ENCODE measurements around the gene HIF3A.
"Not testable (repeated sequence)": the region's sequence is repeated elsewhere in the genome, so short reads cannot be mapped to it uniquely, and the experiment has no call there.

Gene HIF3A

DNA sequence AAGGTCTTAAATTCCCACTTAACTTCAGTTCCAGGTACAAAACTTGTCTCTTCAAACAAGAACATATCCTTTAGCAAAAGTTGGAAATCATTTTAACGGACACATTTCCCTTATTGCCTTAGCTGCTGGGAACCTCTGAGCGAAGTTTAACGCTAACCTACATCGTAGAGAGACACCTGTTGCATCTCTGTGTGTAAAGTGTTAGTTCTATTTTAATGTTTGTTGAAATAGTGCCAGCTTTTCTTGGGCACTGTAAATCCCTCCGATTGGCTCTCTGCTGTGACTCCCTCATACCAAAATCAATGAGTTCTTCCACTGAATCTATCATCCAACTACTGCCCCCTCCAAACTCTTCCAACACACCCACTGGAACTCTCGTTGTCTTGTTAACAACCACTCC lies 2.3 kb upstream of the HIF3A start:
- DNase-seq (ENCODE audit: low read depth in 2 of 2), result no peak

DNA sequence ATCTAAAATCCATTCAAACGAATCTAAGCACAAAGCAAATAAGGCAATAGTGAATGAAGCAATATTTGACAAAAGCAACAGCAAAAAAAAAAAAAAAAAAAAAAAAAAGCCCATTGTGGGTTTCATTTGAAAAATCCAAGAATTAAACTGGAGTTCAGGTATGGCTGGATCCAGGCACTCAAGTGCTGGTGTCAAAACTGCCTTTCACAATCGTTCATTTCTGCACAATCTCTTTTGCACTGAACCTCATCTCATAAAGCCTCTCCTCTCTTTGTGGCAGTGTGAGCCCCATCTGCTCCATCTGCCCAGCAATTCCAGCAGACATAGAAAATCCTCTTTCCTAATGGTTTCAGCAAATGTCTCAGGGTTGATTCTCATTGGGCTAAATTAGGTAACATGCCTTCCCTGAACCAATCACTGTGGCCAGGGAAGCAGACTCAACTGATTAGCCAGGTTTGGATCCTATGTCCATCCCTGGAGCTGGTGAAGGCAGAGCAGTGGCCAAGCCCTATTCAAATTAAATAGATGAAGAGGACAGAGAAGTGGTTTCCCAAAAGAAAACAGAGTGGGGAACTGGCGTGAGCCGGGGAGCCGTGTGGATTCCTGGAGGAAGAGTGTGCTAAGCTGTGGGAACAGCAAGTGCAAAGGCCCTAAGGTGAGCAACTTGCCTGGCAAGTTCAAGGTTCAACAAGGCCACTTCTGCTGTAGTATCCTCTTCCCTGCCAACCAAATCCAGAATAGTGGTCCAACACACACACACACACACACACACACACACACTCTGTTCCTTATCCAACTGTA lies 1.2 kb upstream of the HIF3A start:
- no peak for DNase-seq (ENCODE audit: low read depth in 2 of 2)

DNA sequence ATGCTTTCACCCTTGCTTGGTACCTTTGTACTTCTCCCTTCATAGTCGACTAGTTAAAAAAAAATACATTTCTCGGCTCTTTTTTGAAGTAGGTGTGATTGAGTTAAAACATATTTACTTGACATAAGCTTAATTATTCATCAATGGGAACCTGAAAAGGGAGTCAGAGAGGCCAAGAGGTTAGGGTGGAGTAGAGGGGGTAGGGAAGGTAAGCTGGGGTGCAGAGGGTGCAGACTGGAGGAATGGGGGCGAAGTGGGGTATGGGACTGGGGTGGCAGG lies 701 bp upstream of the HIF3A start:
- no peak for DNase-seq (ENCODE audit: low read depth in 2 of 2)

DNA sequence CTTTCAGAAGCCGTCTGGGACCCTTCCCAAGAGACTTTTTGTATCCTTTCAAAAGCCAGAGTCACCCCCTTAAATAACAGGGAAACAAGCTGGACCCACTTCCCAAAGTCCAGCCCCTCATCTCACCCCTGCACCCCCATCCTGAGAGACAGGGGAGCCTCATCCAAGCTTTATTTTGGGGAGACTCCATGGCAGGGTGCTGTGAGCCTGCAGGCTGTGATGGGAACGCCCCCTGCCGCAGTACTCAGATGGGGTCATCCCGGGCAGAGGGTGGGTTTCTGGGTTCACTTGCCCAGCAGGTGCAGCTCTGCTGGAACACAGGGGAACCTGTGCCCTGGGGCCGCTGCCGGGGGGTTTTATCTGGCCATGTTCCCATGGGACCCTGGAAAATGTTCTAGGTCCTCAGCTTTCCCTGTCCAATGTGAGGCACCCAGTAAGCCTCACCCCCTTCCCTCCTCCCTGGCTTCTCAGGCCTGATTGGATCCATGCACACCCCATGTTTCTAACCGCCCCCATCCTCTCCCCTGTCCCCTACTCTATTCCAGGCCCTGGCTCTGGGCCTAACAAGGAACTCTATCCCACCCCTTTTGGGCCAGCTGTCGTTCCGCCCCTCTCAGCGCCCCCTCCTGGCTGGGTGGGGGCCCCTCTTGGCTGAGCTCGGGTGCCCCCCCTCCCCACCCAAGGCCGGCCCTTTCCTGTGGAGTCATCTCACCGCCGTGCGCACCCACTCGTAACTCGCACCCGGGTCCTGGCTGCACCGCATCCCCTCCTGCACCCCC lies 1.0 kb downstream of the HIF3A start:
- no peak for DNase-seq (ENCODE audit: low read depth in 2 of 2)

DNA sequence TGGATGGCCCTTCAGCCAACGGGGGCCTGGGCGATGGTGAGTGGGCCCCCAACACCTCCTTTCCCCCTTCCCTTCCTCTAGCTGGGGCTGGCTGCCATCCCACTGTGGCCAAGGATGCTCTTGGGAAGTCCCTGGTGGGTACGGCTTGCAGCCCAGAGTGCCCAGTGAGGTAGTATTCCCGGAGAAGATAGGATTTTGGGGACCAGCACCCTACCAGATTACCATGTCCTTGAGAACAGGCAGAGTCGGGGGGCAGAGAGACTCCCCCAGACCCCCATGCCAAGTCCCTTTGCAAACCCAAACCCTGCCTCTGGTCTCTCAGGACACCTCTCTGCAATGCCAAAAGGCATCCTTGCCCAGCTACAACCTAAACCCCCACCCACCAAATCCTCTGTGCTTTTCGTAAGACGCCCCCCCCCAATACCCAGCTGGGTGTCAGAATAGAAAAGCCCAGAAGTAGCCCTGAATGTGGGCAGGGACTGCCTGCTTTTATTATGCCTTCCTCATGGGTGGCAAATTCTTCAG lies 1.7 kb downstream of the HIF3A start:
- DNase-seq (ENCODE audit: low read depth in 2 of 2), result no peak

DNA sequence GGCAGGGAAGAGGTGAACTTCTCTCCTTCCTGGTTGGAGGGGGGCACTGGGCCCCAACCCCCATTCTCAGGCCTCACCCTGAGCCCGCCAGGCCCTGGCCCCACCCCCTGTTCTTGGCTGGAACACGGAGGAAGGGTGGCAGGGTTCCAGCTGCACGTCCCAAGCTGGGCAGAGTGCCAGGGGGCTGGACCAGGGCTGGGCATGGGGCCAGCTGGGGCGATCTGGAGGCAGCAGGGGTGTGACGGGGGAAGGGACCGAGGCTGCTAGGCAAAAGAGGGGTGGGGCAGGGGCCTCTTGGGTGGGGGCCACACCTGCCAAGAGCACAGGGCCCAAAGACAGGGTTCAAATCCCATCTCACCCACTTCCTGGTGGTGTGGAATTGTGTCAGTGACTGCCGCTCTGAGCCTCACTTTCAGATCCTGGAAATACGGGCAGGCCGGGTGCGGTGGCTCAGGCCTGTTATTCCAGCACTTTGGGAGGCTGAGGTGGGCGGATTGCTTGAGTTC lies 2.2 kb downstream of the HIF3A start:
- no peak for DNase-seq (ENCODE audit: low read depth in 2 of 2)

DNA sequence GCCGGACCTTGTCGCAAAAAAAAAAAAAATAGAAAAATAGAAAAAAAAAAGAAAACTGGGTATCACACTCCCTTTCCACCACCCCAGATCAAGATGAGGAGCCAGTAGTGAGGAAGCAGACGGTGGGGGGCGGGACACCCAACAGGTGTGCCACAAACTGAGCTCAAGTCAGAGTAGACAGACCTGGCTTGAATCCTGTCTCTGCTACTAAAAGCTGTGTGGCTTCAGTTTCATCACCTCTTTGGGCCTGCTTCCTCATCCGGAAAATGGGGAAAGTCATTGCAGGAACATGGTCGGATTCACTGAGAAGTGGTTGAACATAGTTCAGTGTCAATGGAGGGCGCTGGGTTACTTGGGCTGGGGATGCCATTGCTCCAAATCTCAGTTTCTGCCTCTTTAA lies 2.9 kb downstream of the HIF3A start:
- DNase-seq (ENCODE audit: low read depth in 2 of 2), result no peak

DNA sequence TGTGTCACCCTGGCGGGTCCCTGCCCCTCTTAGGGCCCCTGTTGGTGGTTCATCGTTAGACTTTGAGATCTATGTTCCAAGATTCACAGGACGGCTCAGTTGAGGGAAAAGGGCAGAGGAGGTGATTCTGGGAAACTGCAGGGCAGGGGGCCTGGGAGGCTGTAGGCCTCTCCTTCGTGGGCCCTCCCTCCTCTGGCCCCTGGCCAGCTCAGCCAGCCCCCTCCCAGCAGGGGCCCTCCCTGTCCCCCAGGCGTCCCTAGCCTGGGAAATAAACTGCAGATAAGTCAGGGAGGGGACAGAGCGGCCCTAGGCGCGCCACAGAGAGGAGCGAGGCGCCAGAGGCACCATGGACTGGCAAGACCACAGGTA lies 6.5 kb downstream of the HIF3A start:
- no peak for DNase-seq (ENCODE audit: low read depth in 2 of 2)

DNA sequence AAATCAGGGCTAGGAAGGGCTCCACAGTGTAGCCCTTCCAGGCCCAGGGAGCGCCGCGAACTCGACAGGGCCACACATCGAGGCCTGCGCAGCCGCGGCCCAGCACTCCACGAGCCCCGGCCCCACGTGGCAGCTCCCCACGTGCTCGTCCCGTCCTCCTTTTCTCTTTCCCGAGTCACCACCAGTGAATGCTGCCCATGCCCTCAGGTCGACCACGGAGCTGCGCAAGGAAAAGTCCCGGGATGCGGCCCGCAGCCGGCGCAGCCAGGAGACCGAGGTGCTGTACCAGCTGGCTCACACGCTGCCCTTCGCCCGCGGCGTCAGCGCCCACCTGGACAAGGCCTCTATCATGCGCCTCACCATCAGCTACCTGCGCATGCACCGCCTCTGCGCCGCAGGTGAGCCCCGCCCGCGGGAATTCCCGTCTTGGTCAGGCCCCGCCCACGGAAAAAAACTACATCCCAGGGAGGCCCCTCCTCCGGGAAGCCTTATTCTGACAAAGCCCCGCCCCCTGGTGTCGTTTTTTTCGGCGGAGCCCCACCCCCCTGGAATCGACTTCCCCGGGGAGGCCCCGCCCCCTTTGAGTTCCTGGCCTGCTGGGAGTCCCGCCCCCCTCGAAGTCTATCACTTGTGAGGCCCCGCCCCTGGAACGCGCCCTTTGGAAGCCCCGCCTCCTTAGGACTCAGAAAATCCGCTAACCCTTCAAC lies 7.0 kb downstream of the HIF3A start:
- DNase-seq (ENCODE audit: low read depth in 2 of 2), result no peak

DNA sequence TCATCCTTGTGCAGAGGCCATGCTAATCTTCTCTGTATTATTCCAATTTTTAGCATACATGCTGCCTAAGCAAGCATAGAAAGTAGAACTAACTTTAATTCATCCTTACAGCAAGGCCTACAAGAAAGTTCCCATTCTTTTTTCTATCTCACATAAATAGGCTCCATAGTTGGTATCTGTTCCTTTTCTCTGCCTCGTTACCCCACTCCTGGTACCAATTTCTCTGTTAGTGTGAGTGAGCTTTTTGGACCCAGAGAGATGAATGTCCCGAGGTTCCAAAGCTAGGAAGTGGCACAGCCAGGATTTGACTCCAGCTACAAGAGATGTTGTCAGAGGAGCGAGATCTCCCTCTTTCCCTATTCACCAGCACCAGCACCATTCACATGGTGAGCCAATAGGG lies 9.7 kb downstream of the HIF3A start:
- no peak for DNase-seq (ENCODE audit: low read depth in 2 of 2)

DNA sequence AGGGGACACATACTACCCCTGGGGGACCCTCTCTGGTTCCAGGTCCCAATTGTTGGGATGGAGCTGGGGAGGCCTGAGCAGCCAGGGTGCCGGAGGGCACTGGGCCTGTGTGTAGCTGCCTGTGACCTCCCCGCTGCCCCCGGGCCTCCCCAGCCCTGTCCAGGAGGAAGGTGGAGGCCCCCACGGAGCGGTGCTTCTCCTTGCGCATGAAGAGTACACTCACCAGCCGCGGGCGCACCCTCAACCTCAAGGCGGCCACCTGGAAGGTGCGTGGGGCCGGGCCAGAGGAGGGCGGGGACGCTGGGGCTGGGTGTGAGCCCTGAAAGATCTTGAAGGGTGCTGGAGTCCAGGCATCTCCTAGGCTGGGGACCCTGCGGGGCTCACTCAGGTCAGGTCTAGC lies 11.7 kb downstream of the HIF3A start:
- DNase-seq (ENCODE audit: low read depth in 2 of 2), result no peak

DNA sequence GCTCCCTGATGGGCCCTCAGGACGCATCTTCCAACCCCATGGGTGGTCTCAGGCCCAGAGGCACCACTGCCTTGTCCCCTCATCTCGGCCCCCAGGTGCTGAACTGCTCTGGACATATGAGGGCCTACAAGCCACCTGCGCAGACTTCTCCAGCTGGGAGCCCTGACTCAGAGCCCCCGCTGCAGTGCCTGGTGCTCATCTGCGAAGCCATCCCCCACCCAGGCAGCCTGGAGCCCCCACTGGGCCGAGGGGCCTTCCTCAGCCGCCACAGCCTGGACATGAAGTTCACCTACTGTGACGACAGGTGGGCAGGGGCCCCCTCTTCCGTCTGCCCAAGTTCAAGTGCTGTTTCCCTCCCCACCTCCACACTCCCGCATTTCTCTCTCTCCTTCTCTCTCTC lies 12.2 kb downstream of the HIF3A start:
- no peak for DNase-seq (ENCODE audit: low read depth in 2 of 2)

DNA sequence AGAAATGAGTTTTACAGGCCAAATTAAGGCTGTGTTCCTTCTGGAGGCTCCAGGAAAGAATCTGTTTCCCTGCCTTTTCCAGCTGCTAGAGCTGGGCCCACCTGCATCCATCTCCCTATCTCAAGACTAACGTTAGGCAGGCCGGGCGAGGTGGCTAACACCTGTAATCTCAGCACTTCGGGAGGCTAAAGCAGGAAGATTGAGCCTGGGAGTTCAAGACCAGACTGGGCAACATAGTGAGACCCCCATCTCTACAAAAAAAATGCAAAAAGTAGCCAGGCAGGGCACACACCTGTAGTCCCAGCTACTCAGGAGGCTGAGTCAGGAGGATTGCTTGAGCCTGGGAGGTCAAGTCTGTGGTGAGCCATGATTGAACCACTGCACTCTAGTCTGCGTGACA lies 14.6 kb downstream of the HIF3A start:
- no peak for DNase-seq (ENCODE audit: low read depth in 2 of 2)

DNA sequence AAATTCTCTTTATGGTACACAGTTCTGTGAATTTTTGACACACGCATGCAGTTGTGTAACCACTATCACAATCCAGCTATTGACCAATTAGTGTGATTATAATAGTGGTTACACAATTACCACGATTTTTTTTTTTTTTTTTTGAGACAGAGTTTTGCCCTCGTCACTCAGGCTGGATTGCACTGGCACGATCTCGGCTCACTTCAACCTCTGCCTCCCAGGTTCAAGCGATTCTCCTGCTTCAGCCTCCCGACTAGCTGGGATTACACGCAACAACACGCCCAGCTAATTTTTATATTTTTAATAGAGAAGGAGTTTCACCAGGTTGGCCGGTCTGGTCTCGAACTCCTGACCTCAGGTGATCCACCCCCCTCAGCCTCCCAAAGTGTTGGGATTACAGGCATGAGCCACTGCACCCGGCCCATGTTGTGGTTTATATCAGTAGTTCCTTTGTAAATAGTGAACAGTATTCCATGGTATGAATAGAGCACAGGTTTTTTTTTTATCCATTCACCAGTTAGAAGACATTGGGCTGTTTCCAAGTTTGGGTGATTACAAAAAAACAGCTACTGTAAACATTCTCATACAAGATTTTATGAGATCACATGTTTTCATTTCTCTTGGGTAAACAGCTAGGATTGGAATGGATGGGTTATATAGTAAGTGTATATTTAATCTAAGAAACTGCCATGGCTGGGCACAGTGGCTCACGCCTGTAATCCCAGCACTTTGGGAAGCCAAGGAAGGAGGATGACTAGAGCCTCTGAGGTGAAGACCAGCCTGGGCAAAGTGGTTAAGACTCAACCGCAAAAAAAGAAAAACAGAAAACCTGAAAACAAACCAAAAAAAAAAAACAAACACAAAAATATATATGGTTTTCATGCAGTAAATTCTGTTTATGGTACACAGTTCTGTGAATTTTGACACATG lies 17.0 kb downstream of the HIF3A start:
- DNase-seq (ENCODE audit: low read depth in 2 of 2), result not testable (repeated sequence)

DNA sequence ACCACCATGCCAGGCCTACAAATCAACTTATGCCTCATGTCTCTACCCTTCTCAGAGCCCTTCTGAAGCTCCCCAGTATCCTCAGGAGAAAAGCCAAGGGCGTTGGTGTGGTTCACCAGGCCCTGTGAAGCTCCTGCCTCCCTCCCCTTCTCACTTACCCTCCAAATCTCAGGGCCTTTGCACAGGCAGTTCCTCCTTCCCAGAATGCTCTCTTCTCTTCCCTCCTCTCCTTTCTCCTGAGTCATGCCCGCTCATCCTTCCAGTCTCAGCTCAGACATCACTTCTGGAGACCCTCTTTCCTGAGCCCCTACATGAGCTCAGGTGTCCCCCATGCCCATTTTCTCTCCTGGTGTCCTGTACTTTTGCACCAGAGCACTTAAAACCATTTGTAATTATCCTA lies 20.5 kb downstream of the HIF3A start:
- no peak for DNase-seq (ENCODE audit: low read depth in 2 of 2)

DNA sequence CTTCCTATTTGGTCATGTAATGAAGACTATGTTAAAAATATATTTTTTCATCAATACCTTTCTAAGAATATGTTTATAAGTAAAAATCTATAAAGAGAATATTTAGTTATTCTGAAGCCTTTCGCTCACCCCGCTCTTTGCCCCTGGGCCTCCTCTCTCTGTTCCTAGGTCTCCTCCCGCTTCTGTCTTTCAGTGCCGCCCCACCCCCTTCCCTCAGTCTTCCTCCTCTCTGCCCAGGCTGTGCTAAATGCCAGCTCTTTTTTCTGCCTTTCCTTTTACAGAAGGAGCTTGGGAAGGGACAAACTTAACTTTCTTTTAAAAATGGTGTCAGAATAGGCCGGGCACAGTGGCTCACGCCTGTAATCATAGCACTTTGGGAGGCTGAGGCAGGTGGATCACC lies 22.8 kb downstream of the HIF3A start:
- DNase-seq (ENCODE audit: low read depth in 2 of 2), result no peak

DNA sequence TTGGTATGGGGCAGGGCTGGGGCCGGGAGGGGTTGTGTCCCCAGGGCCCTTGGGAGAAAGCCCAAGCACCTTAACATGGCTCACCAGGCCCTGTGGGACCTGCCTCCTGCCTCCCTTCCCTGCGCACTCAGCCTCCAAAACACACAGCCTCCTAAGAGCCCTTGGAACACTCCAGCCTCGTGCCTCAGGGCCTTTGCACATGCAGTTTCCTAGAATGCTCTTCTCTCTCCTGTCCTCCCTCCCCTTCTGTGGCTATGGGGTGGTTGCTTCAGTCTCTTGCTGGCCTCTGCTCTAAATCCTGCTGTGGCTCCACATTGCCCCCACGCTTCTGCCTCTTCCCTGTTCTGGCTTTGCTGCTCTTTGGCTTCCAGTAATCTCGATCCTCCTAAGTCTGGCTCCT lies 23.7 kb downstream of the HIF3A start:
- DNase-seq (ENCODE audit: low read depth in 2 of 2), result no peak

DNA sequence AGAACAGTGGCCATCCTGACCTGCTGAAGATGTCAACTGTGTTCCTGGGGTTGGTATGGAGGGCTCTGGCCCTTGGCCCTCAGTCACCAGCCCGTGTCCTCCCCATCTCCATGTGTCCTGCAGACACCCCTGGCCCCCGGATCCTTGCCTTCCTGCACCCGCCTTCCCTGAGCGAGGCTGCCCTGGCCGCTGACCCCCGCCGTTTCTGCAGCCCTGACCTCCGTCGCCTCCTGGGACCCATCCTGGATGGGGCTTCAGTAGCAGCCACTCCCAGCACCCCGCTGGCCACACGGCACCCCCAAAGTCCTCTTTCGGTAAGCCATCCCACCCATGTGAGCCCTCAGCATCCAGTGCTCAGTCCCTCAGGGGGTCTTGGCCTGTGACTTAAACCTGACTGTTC lies 24.8 kb downstream of the HIF3A start:
- DNase-seq (ENCODE audit: low read depth in 2 of 2), result no peak

DNA sequence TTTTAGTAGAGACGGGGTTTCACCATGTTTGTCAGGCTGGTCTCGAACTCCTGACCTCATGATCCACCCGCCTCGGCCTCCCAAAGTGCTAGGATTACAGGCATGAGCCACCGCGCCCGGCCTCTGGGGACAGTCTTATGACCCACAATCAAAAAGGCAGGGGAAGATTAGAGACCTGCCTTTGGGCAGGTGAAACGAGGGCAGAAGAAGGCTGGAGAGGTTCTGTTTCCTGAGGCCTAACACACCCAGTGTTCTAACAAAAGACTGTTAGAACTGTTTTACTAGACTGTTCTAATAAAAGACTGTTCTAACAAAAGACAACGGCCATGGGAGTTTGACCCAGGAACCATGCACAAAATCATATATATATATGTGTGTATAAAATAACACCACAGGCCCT lies 26.4 kb downstream of the HIF3A start:
- not testable (repeated sequence) for DNase-seq (ENCODE audit: low read depth in 2 of 2)

DNA sequence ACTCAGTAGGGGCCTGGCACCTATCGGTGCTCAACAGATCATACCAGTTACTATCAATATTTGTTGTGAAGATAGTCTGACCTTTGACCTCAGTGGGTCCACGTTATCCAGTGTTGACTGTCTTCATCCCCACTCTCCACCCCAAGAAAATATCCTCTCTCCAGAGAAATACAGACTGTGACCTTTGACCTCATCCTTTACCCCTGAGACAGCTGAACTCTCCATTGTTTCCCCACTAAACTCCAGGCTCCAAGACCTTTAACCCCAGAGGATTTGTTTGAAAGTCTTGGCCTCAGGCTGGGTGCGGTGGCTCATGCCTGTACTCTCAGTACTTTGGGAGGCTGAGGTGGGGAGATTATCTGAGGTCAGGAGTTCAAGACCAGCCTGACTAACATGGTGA lies 27.4 kb downstream of the HIF3A start:
- DNase-seq (ENCODE audit: low read depth in 2 of 2), result no peak

DNA sequence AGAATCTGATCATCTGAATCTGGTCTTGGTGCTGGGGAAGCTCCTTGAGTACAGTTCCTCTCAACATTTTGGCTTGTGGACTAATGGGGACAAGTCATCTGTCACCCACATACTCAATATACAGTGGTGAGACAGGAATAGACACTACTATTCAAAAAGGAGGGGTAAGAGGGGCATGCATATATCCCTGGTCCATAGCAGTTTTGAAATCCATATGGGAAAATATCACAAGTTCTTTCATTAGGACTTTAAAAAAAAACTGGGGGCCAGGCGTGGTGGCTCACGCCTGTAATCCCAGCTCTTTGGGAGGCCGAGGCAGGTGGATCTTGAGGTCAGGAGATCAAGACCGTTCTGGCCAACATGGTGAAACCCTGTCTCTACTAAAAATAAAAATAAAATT lies 29.8 kb downstream of the HIF3A start:
- no peak for DNase-seq (ENCODE audit: low read depth in 2 of 2)

DNA sequence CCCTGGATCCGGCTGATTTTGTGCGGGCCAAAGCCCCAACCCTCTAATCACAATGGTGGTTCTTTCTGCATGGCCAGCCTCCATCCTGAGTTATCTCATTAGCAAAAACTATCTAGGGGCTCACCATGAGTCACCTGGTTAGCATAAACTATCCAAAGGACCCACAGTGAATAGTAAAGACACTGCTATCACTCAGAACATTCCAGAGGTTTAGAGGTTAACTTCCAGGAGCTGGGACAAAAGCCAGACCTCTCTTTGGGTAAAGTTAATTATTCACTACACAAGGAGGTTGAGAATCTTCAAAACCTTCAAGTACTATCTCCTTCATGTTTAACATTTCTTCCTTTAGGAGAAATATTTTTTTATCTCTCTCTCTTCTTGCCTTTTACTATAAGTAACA lies 31.2 kb downstream of the HIF3A start:
- DNase-seq (ENCODE audit: low read depth in 2 of 2), result no peak
